Measurements from ENCODE around the gene HES2. TPM values are rescaled to one million over a fixed set of nuclear protein-coding genes. Genes with fewer than 3 reads are reported as not detected.

Gene HES2
- total RNA-seq, 1 donor from 2014 or later: 0.07 TPM

- Mint-ChIP-seq H3K4me1 (no peaks in the 10 kb centered on the region), H3K27me3 (ENCODE audit: low read depth) (peaks cover 80% of the 10 kb centered on the region), H3K27ac (ENCODE audit: unreplicated experiment) (no peak overlapping the region), H3K4me3 (no peak overlapping the region), H3K9me3 (no peaks in the 10 kb centered on the region), H3K36me3 (ENCODE audit: low read depth) (no peaks in the 10 kb centered on the region)
- no peak for DNase-seq (ENCODE audit: low read depth, low spot score)
- TF ChIP-seq CTCF (conservative IDR thresholded peaks at IDR 0.05): no peak
Measured at GRCh38 chr1:6424000-6424565, 4.4 kb upstream of the HES2 start.

- H3K36me3 Mint-ChIP-seq (ENCODE audit: low read depth): no peaks in the 10 kb centered on the region
- H3K9me3 Mint-ChIP-seq: no peaks in the 10 kb centered on the region
- no peaks in the 10 kb centered on the region for H3K4me1 Mint-ChIP-seq
- TF ChIP-seq CTCF (conservative IDR thresholded peaks at IDR 0.05): peak; percentile 77
- H3K27me3 Mint-ChIP-seq (ENCODE audit: low read depth): peaks cover 84% of the 10 kb centered on the region
- no peak overlapping the region for H3K4me3 Mint-ChIP-seq
- no peak overlapping the region for H3K27ac Mint-ChIP-seq (ENCODE audit: unreplicated experiment)
- DNase-seq (ENCODE audit: low read depth, low spot score): no peak
Measured at GRCh38 chr1:6423321-6423999, 3.7 kb upstream of the HES2 start.

- TF ChIP-seq CTCF (conservative IDR thresholded peaks at IDR 0.05): no peak
- Mint-ChIP-seq H3K27ac (ENCODE audit: unreplicated experiment) (no peak overlapping the region), H3K4me3 (peak overlapping the region; percentile 31), H3K4me1 (no peaks in the 10 kb centered on the region), H3K27me3 (ENCODE audit: low read depth) (peaks cover 88% of the 10 kb centered on the region), H3K9me3 (no peaks in the 10 kb centered on the region), H3K36me3 (ENCODE audit: low read depth) (no peaks in the 10 kb centered on the region)
- no peak for DNase-seq (ENCODE audit: low read depth, low spot score)
Measured at GRCh38 chr1:6421266-6421665, 1.5 kb upstream of the HES2 start.

- H3K9me3 Mint-ChIP-seq: no peaks in the 10 kb centered on the region
- H3K36me3 Mint-ChIP-seq (ENCODE audit: low read depth): no peaks in the 10 kb centered on the region
- no peak for TF ChIP-seq CTCF (conservative IDR thresholded peaks at IDR 0.05)
- H3K27me3 Mint-ChIP-seq (ENCODE audit: low read depth): peaks cover 88% of the 10 kb centered on the region
- H3K4me1 Mint-ChIP-seq: no peaks in the 10 kb centered on the region
- no peak overlapping the region for H3K27ac Mint-ChIP-seq (ENCODE audit: unreplicated experiment)
- DNase-seq (ENCODE audit: low read depth, low spot score): no peak
- no peak overlapping the region for H3K4me3 Mint-ChIP-seq
Measured at GRCh38 chr1:6420454-6421042, 829 bp upstream of the HES2 start.

- H3K36me3 Mint-ChIP-seq (ENCODE audit: low read depth): no peaks in the 10 kb centered on the region
- no peak overlapping the region for H3K27ac Mint-ChIP-seq (ENCODE audit: unreplicated experiment)
- H3K27me3 Mint-ChIP-seq (ENCODE audit: low read depth): peaks cover 93% of the 10 kb centered on the region
- no peak for DNase-seq (ENCODE audit: low read depth, low spot score)
- H3K4me3 Mint-ChIP-seq: no peak overlapping the region
- no peak for TF ChIP-seq CTCF (conservative IDR thresholded peaks at IDR 0.05)
- no peaks in the 10 kb centered on the region for H3K9me3 Mint-ChIP-seq
- H3K4me1 Mint-ChIP-seq: peaks cover 2% of the 10 kb centered on the region
Measured at GRCh38 chr1:6419397-6419803, 319 bp downstream of the HES2 start.
